PFSK-1 (cell line): ENCODE data around the gene SIM1.

ENCODE experiments used
- POLR2AphosphoS5 ChIP-seq: IDR thresholded peaks from 2 replicates; pipeline ENCODE4 v1.6.1; 2012; ENCODE audit warnings: low read depth, mild to moderate bottlenecking, control low read depth, low read length, moderate library complexity
- TF ChIP-seq, protein P1 (sequence below), 2 experiments: IDR thresholded peaks; 2 replicates each; pipeline versions ENCODE4 v1.6.1 to v1.8.0; 2011 to 2012; ENCODE audit warnings: low read depth in 2 of 2, low read length in 2 of 2, control low read depth in 1 of 2, inconsistent platforms in 1 of 2, mild to moderate bottlenecking in 1 of 2, moderate library complexity in 1 of 2; ENCODE audit not compliant: insufficient read depth in 1 of 2

DNA sequence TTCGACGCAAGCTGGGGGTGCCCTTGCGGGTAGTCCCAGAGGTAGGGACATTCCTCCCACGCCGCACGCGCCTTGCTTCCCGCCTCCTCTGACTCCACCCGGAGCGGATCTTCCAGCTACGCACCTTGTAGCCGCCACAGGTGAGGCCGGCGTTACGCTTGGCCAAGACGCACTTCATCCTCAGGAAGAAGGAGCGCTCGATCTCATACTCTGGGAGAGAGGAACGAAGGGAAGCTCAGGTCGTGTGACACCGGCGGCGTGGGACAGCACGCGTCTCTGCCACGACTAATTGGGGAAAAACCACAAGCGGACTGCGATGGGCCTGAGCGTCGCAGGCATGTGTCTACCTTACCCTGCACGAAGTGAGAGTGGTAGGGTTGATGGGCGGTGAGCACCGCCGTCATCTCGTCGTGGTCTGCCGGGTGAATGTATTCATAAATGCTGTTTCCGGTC lies 15.5 kb downstream of the SIM1 start:
- no peak for TF ChIP-seq POLR2AphosphoS5
- TF ChIP-seq, protein P1, sequence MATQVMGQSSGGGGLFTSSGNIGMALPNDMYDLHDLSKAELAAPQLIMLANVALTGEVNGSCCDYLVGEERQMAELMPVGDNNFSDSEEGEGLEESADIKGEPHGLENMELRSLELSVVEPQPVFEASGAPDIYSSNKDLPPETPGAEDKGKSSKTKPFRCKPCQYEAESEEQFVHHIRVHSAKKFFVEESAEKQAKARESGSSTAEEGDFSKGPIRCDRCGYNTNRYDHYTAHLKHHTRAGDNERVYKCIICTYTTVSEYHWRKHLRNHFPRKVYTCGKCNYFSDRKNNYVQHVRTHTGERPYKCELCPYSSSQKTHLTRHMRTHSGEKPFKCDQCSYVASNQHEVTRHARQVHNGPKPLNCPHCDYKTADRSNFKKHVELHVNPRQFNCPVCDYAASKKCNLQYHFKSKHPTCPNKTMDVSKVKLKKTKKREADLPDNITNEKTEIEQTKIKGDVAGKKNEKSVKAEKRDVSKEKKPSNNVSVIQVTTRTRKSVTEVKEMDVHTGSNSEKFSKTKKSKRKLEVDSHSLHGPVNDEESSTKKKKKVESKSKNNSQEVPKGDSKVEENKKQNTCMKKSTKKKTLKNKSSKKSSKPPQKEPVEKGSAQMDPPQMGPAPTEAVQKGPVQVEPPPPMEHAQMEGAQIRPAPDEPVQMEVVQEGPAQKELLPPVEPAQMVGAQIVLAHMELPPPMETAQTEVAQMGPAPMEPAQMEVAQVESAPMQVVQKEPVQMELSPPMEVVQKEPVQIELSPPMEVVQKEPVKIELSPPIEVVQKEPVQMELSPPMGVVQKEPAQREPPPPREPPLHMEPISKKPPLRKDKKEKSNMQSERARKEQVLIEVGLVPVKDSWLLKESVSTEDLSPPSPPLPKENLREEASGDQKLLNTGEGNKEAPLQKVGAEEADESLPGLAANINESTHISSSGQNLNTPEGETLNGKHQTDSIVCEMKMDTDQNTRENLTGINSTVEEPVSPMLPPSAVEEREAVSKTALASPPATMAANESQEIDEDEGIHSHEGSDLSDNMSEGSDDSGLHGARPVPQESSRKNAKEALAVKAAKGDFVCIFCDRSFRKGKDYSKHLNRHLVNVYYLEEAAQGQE (IDR thresholded peaks at IDR 0.05; ENCODE audit: insufficient read depth in 1 of 2, low read depth in 2 of 2, low read length in 2 of 2): no peak
